ENCODE results near the gene MDFIC.

DNA sequence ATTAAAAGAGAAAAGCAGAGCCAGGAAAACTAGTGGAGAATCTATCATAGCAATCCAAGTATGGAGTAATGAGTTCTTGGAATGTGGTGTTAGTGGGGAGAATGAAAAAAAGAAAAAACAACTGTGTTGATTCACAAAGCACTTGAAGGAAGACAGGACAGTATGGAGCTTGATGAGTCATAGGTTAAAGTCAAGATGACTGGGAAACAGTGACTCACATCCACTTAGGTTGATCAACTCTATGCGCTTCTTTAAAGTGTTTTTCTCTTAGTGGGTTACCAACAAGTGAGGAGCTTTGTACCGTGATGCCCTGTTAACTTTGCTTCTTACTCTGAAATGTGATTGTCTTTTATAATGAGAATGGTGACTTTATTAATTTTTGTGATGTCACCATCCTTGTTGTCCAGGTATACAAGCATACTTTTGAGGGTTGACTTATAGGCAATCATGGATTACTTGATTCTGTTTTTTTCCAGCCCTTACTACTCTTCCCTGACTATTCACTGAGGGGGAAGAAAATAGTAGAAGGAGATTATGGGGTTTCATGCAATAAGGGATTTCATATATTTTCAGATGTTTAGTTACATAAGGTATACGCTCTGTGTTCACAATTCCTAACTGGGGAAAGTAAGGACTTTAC lies 32.1 kb upstream of the MDFIC start:
- TF ChIP-seq, protein P1, sequence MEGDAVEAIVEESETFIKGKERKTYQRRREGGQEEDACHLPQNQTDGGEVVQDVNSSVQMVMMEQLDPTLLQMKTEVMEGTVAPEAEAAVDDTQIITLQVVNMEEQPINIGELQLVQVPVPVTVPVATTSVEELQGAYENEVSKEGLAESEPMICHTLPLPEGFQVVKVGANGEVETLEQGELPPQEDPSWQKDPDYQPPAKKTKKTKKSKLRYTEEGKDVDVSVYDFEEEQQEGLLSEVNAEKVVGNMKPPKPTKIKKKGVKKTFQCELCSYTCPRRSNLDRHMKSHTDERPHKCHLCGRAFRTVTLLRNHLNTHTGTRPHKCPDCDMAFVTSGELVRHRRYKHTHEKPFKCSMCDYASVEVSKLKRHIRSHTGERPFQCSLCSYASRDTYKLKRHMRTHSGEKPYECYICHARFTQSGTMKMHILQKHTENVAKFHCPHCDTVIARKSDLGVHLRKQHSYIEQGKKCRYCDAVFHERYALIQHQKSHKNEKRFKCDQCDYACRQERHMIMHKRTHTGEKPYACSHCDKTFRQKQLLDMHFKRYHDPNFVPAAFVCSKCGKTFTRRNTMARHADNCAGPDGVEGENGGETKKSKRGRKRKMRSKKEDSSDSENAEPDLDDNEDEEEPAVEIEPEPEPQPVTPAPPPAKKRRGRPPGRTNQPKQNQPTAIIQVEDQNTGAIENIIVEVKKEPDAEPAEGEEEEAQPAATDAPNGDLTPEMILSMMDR (IDR thresholded peaks at IDR 0.05; ENCODE audit: low read depth, low read length) = no peak
- TF ChIP-seq, protein P2, sequence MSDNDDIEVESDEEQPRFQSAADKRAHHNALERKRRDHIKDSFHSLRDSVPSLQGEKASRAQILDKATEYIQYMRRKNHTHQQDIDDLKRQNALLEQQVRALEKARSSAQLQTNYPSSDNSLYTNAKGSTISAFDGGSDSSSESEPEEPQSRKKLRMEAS (IDR thresholded peaks at IDR 0.05; ENCODE audit: low read depth, low read length) = no peak

Data from NB4 (cell line).